Activated T-helper 1 cell treated with anti-CD3 and anti-CD28 coated beads, Interleukin-2, amount 50 U/mL, for 16 hours (primary cell): Measurements from ENCODE around the gene FAM221A.
"Not testable (repeated sequence)": the region's sequence is repeated elsewhere in the genome, so short reads cannot be mapped to it uniquely, and the experiment has no call there.

Experiments used
- DNase-seq, 2 donors: peaks; one replicate each; pipeline ENCODE4 v3.0.0-alpha.2; 2020; ENCODE audit warnings: low read depth in 1 of 2, low spot score in 1 of 2

FAM221A gene

DNA sequence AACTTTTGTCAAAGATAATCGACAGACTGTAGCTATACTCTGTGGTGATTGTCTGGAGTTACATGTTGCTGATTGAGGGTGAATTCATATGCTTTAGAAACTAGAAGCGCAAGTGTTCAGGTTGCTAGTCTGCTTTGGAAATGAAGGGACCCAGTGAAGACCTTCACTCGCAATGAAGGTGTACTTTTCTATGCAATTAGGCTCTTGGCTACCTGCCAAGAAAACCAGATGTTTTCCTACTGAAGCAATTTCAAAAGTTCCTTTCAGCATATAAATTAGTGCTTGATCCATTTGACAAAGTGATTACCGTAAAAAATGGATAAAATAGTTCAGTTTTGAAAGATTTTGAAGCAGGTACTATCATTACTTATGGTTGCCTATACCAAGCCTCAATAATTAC is 20.0 kb downstream of the FAM221A start:
- no peak for DNase-seq

DNA sequence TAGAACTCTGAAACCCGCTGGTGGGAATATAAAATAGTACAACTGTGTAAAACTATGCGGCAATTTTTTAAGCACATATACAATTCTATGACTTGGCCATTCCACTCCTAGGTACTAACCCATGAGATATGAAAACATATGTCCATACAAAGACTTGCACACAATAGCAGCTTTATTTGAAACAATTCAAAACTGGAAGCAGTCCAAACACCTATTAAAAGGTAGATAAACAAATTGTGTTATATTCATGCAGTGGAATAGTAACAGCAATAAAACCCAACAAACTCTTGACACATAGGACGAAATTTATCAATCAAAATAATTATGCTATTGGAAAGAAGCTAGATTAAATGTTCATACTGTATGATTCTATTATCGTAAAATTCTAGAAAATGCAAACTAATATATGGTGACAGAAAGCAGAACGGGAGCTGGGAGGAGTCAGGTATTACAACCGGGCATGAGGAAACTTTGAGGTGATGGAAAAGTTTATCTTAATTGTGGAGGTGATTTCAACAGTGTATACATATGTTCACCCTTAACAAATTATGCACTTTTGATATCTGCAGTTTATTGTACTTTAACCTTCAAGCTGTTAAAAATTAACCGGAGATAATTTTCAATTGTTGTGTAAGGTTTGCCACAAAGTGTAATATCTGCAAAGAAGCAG is 29.2 kb downstream of the FAM221A start:
- DNase-seq: no peak

DNA sequence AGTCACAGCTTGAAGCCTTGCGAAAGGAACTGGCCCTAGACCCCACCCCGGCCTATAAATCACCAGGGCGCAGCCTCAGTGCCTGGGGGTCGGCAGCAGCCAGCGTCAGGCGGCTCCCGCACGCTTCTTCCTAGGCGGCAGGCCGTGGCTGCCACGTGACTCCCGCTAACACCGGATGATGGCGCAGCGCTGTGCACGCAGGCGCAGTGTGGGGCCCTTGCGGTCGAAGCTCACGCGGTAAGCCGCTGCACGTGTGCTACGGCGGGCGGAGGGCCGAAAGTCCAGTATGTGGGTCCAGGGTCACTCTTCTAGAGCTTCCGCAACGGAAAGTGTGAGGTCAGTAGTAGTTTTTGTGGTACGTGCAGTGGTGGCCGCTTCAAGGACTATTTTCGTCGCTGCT is 30.0 kb downstream of the FAM221A start, which contains the start of gene STK31:
Gene STK31, plus strand, starts transcription at position 220 of the 400 bp plus-strand sequence. Its CDS starts 67 bp downstream, at position 287.
- DNase-seq: no peak

DNA sequence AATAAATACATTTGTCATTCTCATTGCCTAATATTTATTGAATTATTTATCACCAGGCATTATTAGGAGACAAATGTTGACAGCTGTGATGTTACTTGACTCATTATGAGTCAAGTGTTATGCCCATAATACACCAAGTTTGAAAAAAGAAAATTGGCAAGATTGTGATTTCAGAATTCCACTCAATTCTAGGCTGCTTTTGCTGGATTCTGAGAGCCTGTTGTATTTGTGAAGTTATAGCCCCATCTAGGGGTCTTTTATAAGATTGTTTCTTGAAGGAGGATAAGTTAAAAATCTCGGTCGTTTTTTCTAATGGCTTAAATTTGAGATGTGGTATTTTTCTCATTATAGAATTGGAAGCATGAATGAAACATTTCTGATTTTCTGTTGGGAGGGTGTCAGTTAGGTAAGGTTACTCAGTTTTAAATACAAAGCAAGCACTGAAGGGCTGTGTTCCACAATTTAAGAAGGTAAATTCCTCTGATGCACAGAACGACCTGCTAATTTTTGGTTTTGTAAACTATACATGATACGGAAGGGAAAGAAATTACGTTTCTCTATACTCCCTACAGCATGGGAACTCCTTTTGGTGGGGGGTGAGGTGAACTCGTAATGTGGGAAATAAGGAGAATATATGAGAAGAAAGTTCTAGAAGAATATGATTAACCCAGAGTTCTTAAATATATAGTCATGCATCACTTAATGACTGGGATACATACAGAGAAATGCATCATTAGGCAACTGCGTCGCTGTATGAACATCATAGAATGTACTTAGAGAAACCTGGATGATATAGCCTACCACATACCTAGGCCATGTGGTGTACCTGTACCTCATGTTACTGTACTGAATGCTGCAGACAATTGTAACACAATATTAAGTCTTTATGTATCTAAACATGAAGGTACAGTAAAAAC is 32.6 kb downstream of the FAM221A start:
- no peak for DNase-seq

DNA sequence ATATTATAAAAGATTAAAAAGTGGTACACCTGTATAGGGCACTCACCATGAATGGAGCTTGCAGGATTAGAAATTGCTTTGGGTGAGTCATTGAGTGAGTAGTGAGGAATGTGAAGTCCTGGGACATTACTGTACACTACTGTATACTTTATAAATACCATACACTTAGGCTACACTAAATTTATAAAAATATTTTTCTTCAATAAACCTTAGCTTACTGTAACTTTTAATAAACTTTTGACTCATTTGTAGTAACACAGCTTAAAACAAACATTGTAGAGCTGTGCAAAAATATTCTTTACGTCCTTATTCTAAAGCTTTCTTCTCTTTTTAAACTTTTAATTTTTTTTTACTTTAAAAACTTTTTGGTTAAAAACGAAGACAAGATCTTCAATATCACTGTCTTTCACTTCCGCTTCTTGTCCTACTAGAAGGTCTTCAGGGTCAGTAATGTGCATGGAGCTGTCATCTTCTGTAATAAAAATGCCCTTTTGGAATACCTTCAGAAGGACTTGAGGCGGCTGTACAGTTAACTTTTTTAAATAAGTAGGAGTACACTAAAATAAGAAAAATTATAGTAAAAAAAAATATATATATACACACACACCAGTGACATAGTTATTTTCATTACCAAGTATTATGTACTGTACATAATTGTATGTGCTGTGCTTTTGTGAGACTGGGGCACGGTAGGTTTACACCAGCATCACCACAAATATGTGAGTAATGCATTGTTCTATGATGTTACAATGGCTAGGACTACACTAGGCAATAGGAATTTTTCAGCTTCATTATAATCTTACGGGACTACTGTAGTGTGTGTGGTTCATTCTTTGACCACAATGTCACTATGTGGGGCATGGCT is 33.5 kb downstream of the FAM221A start:
- no peak for DNase-seq

DNA sequence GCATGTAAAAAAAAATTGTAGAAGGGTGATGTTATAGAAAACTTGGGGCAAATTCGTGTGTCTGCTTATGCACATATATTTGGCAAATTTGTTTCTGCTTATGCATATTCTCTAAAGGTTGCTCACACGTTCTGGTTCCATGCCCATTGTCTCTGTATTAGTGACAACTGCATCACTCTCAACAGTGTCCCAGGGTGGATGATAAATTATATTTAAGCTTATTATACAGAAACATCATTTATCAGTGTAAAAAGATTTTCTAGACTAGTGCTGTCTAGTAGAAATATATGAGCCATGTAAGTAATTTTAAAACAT is 34.1 kb downstream of the FAM221A start:
- no peak for DNase-seq

DNA sequence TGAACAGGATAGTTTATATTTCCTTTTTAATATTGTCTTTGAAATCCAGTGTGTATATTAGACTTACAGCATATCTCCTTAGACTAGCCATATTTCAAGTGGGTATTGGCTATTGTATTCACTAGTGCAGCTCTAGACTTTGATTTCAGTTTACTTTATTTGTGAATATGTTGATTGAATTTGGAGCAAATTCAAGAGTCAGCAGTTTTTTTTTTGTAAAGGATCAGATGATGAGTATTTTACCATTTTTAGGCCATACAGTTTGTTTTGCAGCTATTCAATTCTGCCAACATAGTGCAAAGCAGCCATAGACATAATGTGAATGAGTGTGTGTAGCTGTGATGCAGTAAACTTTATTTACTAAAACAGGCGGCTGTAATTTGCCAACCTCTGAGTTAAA is 34.6 kb downstream of the FAM221A start:
- no peak for DNase-seq

DNA sequence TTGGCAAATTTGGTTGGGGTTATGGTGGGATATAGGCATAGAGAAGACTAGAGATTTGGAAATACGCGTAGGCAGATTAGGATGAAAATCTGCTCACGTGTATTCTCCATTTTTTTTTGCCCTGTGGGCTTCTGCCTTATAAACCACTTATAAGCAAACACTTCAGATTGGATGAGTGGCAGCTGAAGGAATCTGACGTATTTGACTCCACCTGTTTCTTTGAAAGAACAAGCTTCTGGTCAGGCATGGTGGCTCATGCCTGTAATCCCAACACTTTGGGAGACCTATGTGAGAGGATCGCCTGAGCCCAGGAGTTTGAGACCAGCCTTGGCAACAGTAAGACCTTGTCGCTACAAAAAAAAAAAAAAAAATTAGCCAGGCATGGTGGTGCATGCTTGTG is 35.1 kb downstream of the FAM221A start:
- no peak for DNase-seq

DNA sequence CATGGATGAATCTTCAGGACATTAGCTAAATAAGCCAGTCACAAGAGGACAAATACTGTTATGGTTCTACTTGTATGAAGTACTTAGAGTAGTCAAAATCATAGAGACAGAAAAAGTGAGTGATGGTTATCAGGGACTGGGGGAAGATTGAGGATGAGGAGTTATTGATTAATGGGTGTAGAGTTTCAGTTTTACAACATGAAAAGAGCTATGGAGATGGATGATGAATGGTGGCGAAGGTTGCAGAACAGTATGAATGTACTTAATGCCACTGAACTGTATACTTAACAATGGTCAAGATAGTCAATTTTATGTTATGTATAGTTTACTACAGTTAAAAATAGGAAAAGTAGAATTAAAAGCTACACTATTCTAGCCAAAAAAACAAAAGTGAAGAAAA is 37.8 kb downstream of the FAM221A start:
- DNase-seq: no peak

DNA sequence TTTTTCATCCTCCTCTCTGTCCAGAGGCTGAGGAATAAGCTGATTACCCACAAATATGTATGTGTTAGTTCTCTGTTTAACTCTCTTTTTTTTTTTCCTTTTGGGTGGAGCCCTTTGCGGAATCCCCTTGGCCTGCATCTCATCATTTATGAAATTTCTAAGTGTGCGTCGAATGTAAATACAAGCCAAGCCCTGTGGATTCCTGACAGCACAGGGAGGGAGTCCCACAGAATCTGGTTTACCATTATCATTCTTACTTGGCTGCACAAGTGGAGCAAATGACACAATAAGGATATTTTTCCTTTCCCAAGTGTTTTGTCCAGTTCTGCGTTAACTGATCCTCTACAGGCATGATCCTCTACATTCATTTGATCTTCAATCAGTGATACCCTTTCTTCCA is 41.5 kb downstream of the FAM221A start:
- DNase-seq: no peak

DNA sequence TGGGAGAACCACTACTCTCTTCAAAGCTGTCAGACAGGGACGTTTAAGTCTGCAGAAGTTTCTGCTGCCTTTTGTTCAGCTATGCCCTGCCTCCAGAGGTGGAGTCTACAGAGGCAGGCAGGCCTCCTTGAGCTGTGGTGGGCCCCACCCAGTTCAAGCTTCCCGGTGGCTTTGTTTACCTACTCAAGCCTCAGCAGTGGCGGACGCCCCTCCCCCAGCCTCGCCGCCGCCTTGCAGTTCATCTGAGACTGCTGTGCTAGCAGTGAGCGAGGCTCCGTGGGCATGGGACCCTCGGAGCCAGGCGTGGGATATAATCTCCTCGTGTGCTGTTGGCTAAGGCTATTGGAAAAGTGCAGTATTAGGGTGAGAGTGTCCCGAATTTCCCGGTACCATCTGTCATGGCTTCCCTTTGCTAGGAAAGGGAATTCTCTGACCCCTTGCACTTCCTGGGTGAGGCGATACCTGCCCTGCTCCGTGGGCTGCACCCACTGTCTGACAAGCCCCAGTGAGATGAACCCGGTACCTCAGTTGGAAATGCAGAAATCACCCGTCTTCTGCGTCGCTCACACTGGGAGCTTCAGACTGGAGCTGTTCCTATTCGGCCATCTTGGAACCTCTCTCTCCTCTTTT is 42.7 kb downstream of the FAM221A start:
- DNase-seq: not testable (repeated sequence)

DNA sequence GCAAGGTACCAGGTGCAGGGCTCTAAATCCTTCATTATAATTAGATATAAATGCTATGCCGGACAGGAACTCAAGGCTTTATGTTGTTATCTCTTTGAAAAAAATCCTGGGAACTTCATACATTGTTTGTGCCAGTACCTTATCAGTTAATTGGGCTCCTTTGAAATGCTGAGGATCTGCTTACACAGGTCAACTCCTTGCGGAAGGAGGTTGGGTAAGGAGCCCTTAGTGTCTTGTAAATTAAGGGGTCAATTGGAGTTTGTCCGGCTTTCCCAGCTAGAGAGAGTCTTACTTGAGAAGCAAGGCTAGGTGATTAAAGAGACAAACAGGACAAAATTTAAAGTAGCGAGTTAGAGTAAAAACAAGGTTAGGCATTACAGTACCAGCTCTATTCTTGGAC is 44.1 kb downstream of the FAM221A start:
- DNase-seq: not testable (repeated sequence)

DNA sequence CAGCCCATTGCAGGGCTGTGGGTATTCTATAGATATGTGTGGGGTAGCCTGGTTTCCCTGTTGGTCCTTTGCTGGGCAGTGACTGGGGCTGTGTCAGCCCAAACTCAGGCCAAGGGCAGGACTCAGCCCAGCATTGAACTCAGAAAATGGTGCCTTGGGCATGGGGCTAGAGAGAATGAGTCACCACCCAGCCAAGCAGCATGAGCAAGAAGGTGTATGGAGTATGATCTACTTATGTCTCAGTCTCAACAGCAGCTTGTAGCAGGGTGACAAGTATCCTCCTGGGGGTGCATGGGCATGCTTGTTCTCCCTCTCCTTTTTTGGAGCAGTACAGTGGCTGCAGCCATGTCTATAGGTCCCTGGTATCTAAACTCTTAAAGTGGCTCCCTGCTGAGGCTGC is 62.1 kb downstream of the FAM221A start:
- DNase-seq: no peak

DNA sequence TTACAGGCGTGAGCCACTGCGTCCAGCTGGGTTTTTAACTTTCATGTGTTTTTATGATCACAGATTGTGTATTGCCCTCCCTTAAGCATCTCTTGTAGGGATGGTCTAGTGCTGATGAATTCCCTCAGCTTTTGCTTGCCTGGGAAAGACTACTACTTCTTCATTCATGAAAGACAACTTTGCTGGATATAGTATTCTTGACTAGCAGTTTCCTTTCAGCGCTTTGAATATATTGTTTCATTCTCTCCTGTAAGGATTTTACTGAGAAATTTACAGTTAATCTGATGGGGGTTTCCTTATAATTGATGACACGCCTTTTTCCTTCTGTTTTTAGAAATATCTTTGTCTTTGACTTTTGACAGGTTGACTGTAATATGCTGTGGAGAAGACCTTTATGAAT is 63.2 kb downstream of the FAM221A start:
- DNase-seq: no peak

DNA sequence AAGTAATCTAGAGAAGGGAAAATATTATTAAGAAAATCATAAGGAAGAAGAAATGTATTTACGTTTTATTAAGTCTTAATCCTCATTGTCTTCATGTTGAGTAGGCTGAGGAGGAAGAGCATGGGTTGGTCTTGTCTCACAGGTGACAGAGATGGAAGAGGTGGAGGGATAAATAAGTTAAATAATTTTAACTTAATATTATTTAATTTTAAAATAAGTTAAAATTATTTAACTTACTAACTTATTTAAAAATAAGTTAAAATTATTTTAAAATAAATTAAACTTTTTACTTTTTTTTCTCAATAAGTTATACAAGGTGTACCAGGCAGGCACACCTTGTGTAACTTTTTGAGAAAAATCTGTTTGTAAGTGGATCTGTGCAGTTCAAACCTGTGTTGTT is 66.6 kb downstream of the FAM221A start:
- DNase-seq: no peak

DNA sequence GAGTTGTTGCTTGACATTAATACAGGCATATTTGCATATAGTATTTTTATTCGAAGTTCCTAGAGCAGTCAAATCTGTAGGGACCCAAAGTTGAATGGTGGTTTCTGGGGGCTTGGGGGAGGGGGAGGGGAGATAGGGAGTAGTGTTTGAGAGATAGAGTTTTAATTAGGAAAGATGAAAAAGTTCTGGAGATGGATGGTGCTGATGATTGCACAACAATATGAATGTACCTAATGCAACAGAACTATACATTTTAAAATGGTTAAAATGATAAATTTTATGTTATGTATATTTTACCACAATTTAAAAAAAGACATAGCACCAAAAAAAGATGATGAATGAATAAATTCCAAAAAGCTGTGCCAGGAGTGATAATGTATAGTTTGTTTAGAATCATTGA is 71.9 kb downstream of the FAM221A start:
- DNase-seq: no peak
